Neural progenitor cell (in vitro differentiated cells): ENCODE data around the gene MGLL. TPM values are rescaled to one million over a fixed set of nuclear protein-coding genes. Genes with fewer than 3 reads are reported as not detected.
A peak's percentile ranks its signal among the peaks of the same experiment; 100 is the strongest.

ENCODE experiments used
- DNase-seq: peaks from one replicate; pipeline ENCODE4 v3.0.0-alpha.2; 2016; ENCODE audit warnings: low spot score
- H2AFZ ChIP-seq: fragments of 200-600 bp; sonication (generic); replicated peaks from 2 replicates; pipeline ENCODE4 v1.6.1; 2016; ENCODE audit warnings: antibody characterized with exemption
- H3F3A ChIP-seq: fragments of 200-600 bp; sonication (generic); 2 replicates; pipeline ENCODE4 v1.6.1; 2016; ENCODE audit warnings: antibody characterized with exemption, low read depth
- H3K27ac ChIP-seq: fragments of 200-600 bp; sonication (generic); 2 replicates; pipeline ENCODE4 v1.5.1; 2016; ENCODE audit warnings: mild to moderate bottlenecking
- H3K27me3 ChIP-seq: fragments of 200-600 bp; sonication (generic); 2 replicates; pipeline ENCODE4 v1.6.1; 2016; ENCODE audit warnings: mild to moderate bottlenecking, moderate library complexity
- H3K36me3 ChIP-seq: fragments of 200-600 bp; sonication (generic); 2 replicates; pipeline ENCODE4 v1.5.1; 2016
- H3K4me1 ChIP-seq: fragments of 200-600 bp; sonication (generic); 2 replicates; pipeline ENCODE4 v1.6.1; 2016; ENCODE audit warnings: mixed run types
- H3K4me2 ChIP-seq: fragments of 200-600 bp; sonication (generic); 2 replicates; pipeline ENCODE4 v1.6.1; 2016
- H3K4me3 ChIP-seq: fragments of 200-600 bp; sonication (generic); 2 replicates; pipeline ENCODE4 v1.5.1; 2016
- H3K79me2 ChIP-seq: fragments of 200-600 bp; sonication (generic); 2 replicates; pipeline ENCODE4 v1.6.1; 2016; ENCODE audit warnings: low read depth
- H3K9ac ChIP-seq: fragments of 200-600 bp; sonication (generic); 2 replicates; pipeline ENCODE4 v1.6.1; 2016
- H3K9me3 ChIP-seq: fragments of 200-600 bp; sonication (generic); 2 replicates; pipeline ENCODE4 v1.5.1; 2016; ENCODE audit warnings: low read depth
- H4K20me1 ChIP-seq: fragments of 200-600 bp; sonication (generic); 2 replicates; pipeline ENCODE4 v1.6.1; 2016; ENCODE audit warnings: low read depth
- H3K27ac Mint-ChIP-seq: 3 replicates; pipeline ENCODE4 v1.8.0; 2021; ENCODE audit warnings: mixed read lengths
- H3K27me3 Mint-ChIP-seq: 2 replicates; pipeline ENCODE4 v1.8.0; 2022; ENCODE audit warnings: low read depth, mild to moderate bottlenecking, inconsistent platforms, moderate library complexity, mixed read lengths; ENCODE audit not compliant: insufficient read depth
- H3K36me3 Mint-ChIP-seq: 3 replicates; pipeline ENCODE4 v1.8.0; 2021; ENCODE audit warnings: mixed read lengths
- H3K4me1 Mint-ChIP-seq: 3 replicates; pipeline ENCODE4 v1.8.0; 2021; ENCODE audit warnings: mixed read lengths
- H3K4me3 Mint-ChIP-seq: 3 replicates; pipeline ENCODE4 v1.8.0; 2021; ENCODE audit warnings: mild to moderate bottlenecking, moderate library complexity, mixed read lengths
- H3K9me3 Mint-ChIP-seq: 3 replicates; pipeline ENCODE4 v1.8.0; 2020; ENCODE audit warnings: mixed read lengths
- CTCF ChIP-seq: fragments of 200-600 bp; sonication (generic); IDR thresholded peaks from 2 replicates; pipeline ENCODE4 v1.5.1; 2017; ENCODE audit warnings: antibody characterized with exemption, mild to moderate bottlenecking
- EZH2 ChIP-seq: fragments of 200-600 bp; sonication (generic); IDR thresholded peaks from 2 replicates; pipeline ENCODE4 v1.6.1; 2017; ENCODE audit warnings: antibody characterized with exemption, mild to moderate bottlenecking, moderate library complexity
- EZH2phosphoT487 ChIP-seq: fragments of 200-600 bp; sonication (generic); IDR thresholded peaks from 2 replicates; pipeline ENCODE4 v1.6.1; 2017; ENCODE audit warnings: antibody characterized with exemption
- total RNA-seq: library from RNA; depleted of rRNA; stranded (reverse); fragments of >200 nt; gene quantifications from 2 replicates; pipeline ENCODE4 v1.2.3, GENCODE V29; 2015; ENCODE audit warnings: low replicate concordance

The MGLL gene
- total RNA-seq, 1 donor from 2014 or later, result 0.15 TPM

- H3K27ac ChIP-seq, result no peak overlapping the region
- no peak overlapping the region for H3K4me2 ChIP-seq
- peak overlapping the region; percentile 3 for H2AFZ ChIP-seq
These were observed 31.5 kb downstream of the MGLL start for GRCh38 chr3:127790882-127791183.

GRCh38 chr3:127789990-127790881, 32.1 kb downstream of the MGLL start:
- no peaks in the 10 kb centered on the region for H3K36me3 Mint-ChIP-seq
- H4K20me1 ChIP-seq, result no peaks in the 10 kb centered on the region
- H3K4me1 Mint-ChIP-seq, result peaks cover 39% of the 10 kb centered on the region
- H3K27ac Mint-ChIP-seq, result peak overlapping the region; percentile 37
- H3K4me3 ChIP-seq, result no peak overlapping the region
- no peaks in the 10 kb centered on the region for H3K9me3 ChIP-seq
- no peaks in the 10 kb centered on the region for H3K27me3 ChIP-seq
- no peaks in the 10 kb centered on the region for H3K36me3 ChIP-seq
- no peaks in the 10 kb centered on the region for H3K79me2 ChIP-seq
- peaks cover 8% of the 10 kb centered on the region for H3K27me3 Mint-ChIP-seq
- no peak overlapping the region for H3K27ac ChIP-seq
- no peak for TF ChIP-seq EZH2phosphoT487
- no peak for TF ChIP-seq EZH2
- no peak for TF ChIP-seq CTCF
- no peak for DNase-seq
- no peak overlapping the region for H3K4me3 Mint-ChIP-seq
- peaks cover 10% of the 10 kb centered on the region for H3K4me1 ChIP-seq
- no peaks in the 10 kb centered on the region for H3K9me3 Mint-ChIP-seq
- no peaks in the 10 kb centered on the region for H3F3A ChIP-seq
- H3K9ac ChIP-seq, result no peak overlapping the region
- H3K4me2 ChIP-seq, result no peak overlapping the region
- peak overlapping the region; percentile 3 for H2AFZ ChIP-seq

More at GRCh38 chr3:127790882-127791183, 31.5 kb downstream of the MGLL start:
- DNase-seq, result no peak
- Histone ChIP-seq H3K27me3 (no peaks in the 10 kb centered on the region), H3K4me1 (peaks cover 9% of the 10 kb centered on the region), H3K9ac (no peak overlapping the region), H3F3A (no peaks in the 10 kb centered on the region), H3K36me3 (no peaks in the 10 kb centered on the region), H3K4me3 (no peak overlapping the region), H3K9me3 (no peaks in the 10 kb centered on the region), H3K79me2 (no peaks in the 10 kb centered on the region), H4K20me1 (no peaks in the 10 kb centered on the region)
- Mint-ChIP-seq H3K9me3 (no peaks in the 10 kb centered on the region), H3K4me3 (no peak overlapping the region), H3K4me1 (peaks cover 33% of the 10 kb centered on the region), H3K27me3 (peaks cover 5% of the 10 kb centered on the region), H3K27ac (peak overlapping the region; percentile 35), H3K36me3 (no peaks in the 10 kb centered on the region)
- no peak for TF ChIP-seq EZH2
- no peak for TF ChIP-seq CTCF
- no peak for TF ChIP-seq EZH2phosphoT487

- Mint-ChIP-seq H3K4me3 (no peak overlapping the region), H3K27ac (no peak overlapping the region), H3K27me3 (peaks cover 9% of the 10 kb centered on the region), H3K4me1 (peaks cover 40% of the 10 kb centered on the region), H3K36me3 (no peaks in the 10 kb centered on the region), H3K9me3 (no peaks in the 10 kb centered on the region)
- H3K27me3 ChIP-seq, result no peaks in the 10 kb centered on the region
- H3F3A ChIP-seq, result no peaks in the 10 kb centered on the region
- H3K4me3 ChIP-seq, result no peak overlapping the region
- no peak overlapping the region for H2AFZ ChIP-seq
- no peak for TF ChIP-seq EZH2
- no peak for TF ChIP-seq EZH2phosphoT487
- no peak for TF ChIP-seq CTCF
- H3K4me2 ChIP-seq, result no peak overlapping the region
- H3K4me1 ChIP-seq, result peaks cover 10% of the 10 kb centered on the region
- H4K20me1 ChIP-seq, result no peaks in the 10 kb centered on the region
- DNase-seq, result no peak
- no peaks in the 10 kb centered on the region for H3K79me2 ChIP-seq
- no peak overlapping the region for H3K27ac ChIP-seq
- H3K36me3 ChIP-seq, result no peaks in the 10 kb centered on the region
- H3K9ac ChIP-seq, result no peak overlapping the region
- H3K9me3 ChIP-seq, result no peaks in the 10 kb centered on the region
These were observed 33.3 kb downstream of the MGLL start for GRCh38 chr3:127789051-127789450.
